K562 (cell line): Measurements from ENCODE around the gene CDCP1. TPM values are rescaled to one million over a fixed set of nuclear protein-coding genes. Genes with fewer than 3 reads are reported as not detected.

ENCODE experiments used
- ATF1 ChIP-seq, 2 experiments: fragments of 450-650 bp in 1 of 2; IDR thresholded peaks; 2 replicates each; pipeline ENCODE4 v1.6.1; 2016; ENCODE audit warnings: missing compliant biosample characterization in 1 of 2, missing genetic modification characterization in 1 of 2
- BHLHE40 ChIP-seq: IDR thresholded peaks from 2 replicates; pipeline ENCODE4 v1.6.1; 2011; ENCODE audit warnings: low read length, improper control_type of control experiment
- CEBPG ChIP-seq, 3 experiments: fragments of 200-800 bp in 1 of 3; sonication (Bioruptor generic) in 1 of 3; sonication (generic) in 1 of 3; formaldehyde crosslinking in 1 of 3; IDR thresholded peaks in 2 of 3; conservative IDR thresholded peaks in 1 of 3; 2 replicates each; pipeline versions ENCODE4 v1.6.1 to v1.8.0; 2016 to 2022; ENCODE audit warnings: missing compliant biosample characterization in 2 of 3, missing genetic modification characterization in 2 of 3, mild to moderate bottlenecking in 1 of 3, missing genetic modification reagents in 1 of 3
- CREBBP ChIP-seq: IDR thresholded peaks from one replicate; pipeline ENCODE4 v1.6.1; 2012; ENCODE audit warnings: low read depth, mild to moderate bottlenecking, control low read depth, inconsistent platforms, low read length
- ESRRB ChIP-seq: fragments of 250-450 bp; sonication (Bioruptor Pico); IDR thresholded peaks from 2 replicates; pipeline ENCODE4 v1.5.0; 2020; ENCODE audit warnings: mild to moderate bottlenecking, moderate library complexity, borderline replicate concordance
- KLF1 ChIP-seq: fragments of 450-650 bp; IDR thresholded peaks from 2 replicates; pipeline ENCODE4 v1.6.1; 2016; ENCODE audit warnings: missing genetic modification characterization, missing compliant biosample characterization
- KLF13 ChIP-seq: fragments of 450-650 bp; IDR thresholded peaks from 2 replicates; pipeline ENCODE4 v1.6.1; 2016; ENCODE audit warnings: missing genetic modification characterization, low read depth, mild to moderate bottlenecking, missing compliant biosample characterization, moderate library complexity, borderline replicate concordance
- MECOM ChIP-seq: fragments of 250-450 bp; sonication (Bioruptor Pico); IDR thresholded peaks from 2 replicates; pipeline ENCODE4 v1.8.0; 2022; ENCODE audit warnings: inconsistent platforms
- MTA2 ChIP-seq: fragments of 450-650 bp; IDR thresholded peaks from 2 replicates; pipeline ENCODE4 v1.6.1; 2016; ENCODE audit warnings: low read depth
- PHF20 ChIP-seq: fragments of 450-650 bp; IDR thresholded peaks from 2 replicates; pipeline ENCODE4 v1.6.1; 2018; ENCODE audit not compliant: partially characterized antibody
- POLR2G ChIP-seq: fragments of 200-400 bp; formaldehyde crosslinking; IDR thresholded peaks from 2 replicates; pipeline ENCODE4 v1.6.1; 2017; ENCODE audit warnings: low read depth, mild to moderate bottlenecking, antibody characterized with exemption, low read length, moderate library complexity
- POU5F1 ChIP-seq: fragments of 150-350 bp; IDR thresholded peaks from 2 replicates; pipeline ENCODE4 v1.6.1; 2014; ENCODE audit warnings: borderline replicate concordance, low read length, low read depth, mild to moderate bottlenecking; ENCODE audit not compliant: partially characterized antibody
- RBM14 ChIP-seq: fragments of 200-400 bp; formaldehyde crosslinking; IDR thresholded peaks from 2 replicates; pipeline ENCODE4 v1.6.1; 2018; ENCODE audit warnings: low read depth, mild to moderate bottlenecking, low read length, moderate library complexity, borderline replicate concordance; ENCODE audit not compliant: insufficient read depth
- SMARCA4 ChIP-seq: fragments of 450-650 bp; IDR thresholded peaks from 2 replicates; pipeline ENCODE4 v1.6.1; 2016
- SRF ChIP-seq, 2 experiments: fragments of 250-450, 450-650 bp in 1 of 2; sonication (Bioruptor Pico) in 1 of 2; sonication (generic) in 1 of 2; formaldehyde crosslinking; IDR thresholded peaks; 2 replicates each; pipeline versions ENCODE4 v1.5.0 to v1.5.1; 2020 to 2022; ENCODE audit warnings: mild to moderate bottlenecking in 1 of 2, missing genetic modification reagents in 1 of 2
- TEAD2 ChIP-seq: fragments of 450-650 bp; IDR thresholded peaks from 2 replicates; pipeline ENCODE4 v1.6.1; 2016; ENCODE audit warnings: missing genetic modification characterization, control low read depth, missing compliant biosample characterization
- ZC3H4 ChIP-seq: sonication (generic); formaldehyde crosslinking; IDR thresholded peaks from 2 replicates; pipeline ENCODE4 v1.9.0; 2021; ENCODE audit warnings: missing genetic modification reagents, borderline replicate concordance
- ZNF274 ChIP-seq: IDR thresholded peaks from 2 replicates; pipeline ENCODE4 v1.6.1; 2011; ENCODE audit warnings: low read depth, mild to moderate bottlenecking, low read length, moderate library complexity, borderline replicate concordance
- ZNF3 ChIP-seq: fragments of 250-450 bp; sonication (Bioruptor Pico); IDR thresholded peaks from 2 replicates; pipeline ENCODE4 v1.5.0; 2021; ENCODE audit warnings: mild to moderate bottlenecking, moderate library complexity
- ZNF316 ChIP-seq: fragments of 450-650 bp; IDR thresholded peaks from 2 replicates; pipeline ENCODE4 v1.6.1; 2016
- ZNF511 ChIP-seq: sonication (generic); formaldehyde crosslinking; IDR thresholded peaks from 2 replicates; pipeline ENCODE4 v1.8.0; 2022; ENCODE audit warnings: mild to moderate bottlenecking, missing genetic modification reagents
- ZNF589 ChIP-seq: fragments of 200-800 bp; sonication (Bioruptor generic); IDR thresholded peaks from 2 replicates; pipeline ENCODE4 v1.6.1; 2016; ENCODE audit warnings: low read depth, missing genetic modification characterization, missing compliant biosample characterization
- polyA plus RNA-seq, 8 experiments: library from polyadenylated mRNA; depleted of rRNA in 4 of 8; stranded (reverse) in 5 of 8; unstranded in 3 of 8; fragments of >200 nt; fragmentation: Nextera tagmentation in 2 of 8; fragmentation: Illumina TruSeq in 1 of 8; extraction: Ambion mirVana in 2 of 8; extraction: Trizol in 1 of 8; gene quantifications; 2 replicates each; pipeline versions ENCODE4 v1.2.1 to v1.2.3, GENCODE V29; 2011 to 2014; ENCODE audit warnings: inconsistent platforms in 1 of 8, missing spikeins in 1 of 8
- total RNA-seq, 7 experiments: library from RNA; depleted of rRNA in 6 of 7; stranded (reverse); fragments of >200 nt in 6 of 7; fragmentation: Illumina TruSeq in 2 of 7; extraction: Trizol in 2 of 7; gene quantifications; 2 replicates each; pipeline versions ENCODE4 v1.2.1 to v1.2.3, GENCODE V29; 2011 to 2021; ENCODE audit warnings: low replicate concordance in 1 of 7
- TF ChIP-seq, protein P1 (sequence below): sonication (generic); formaldehyde crosslinking; IDR thresholded peaks from 2 replicates; pipeline ENCODE4 v1.8.1; 2023; ENCODE audit warnings: mild to moderate bottlenecking, missing genetic modification reagents

Gene CDCP1
- total and polyA plus RNA-seq, 9 of the 15 experiments (the other 6 are each of a cell fraction or from before 2014, with no cell fraction given) = 3.9 to 16.4 (median 5.2) TPM

GRCh38 chr3:45054196-45054857 is 91.9 kb downstream of the CDCP1 start (continued):
- peak in 1 of 2 experiments; percentile 83; a peak in 3 of 4 replicates for TF ChIP-seq SRF (CRISPR knock-in tag; IDR thresholded peaks at IDR 0.05)
- TF ChIP-seq RBM14 = no peak
- peak; percentile 99 for TF ChIP-seq ZNF589
- TF ChIP-seq, protein P1, sequence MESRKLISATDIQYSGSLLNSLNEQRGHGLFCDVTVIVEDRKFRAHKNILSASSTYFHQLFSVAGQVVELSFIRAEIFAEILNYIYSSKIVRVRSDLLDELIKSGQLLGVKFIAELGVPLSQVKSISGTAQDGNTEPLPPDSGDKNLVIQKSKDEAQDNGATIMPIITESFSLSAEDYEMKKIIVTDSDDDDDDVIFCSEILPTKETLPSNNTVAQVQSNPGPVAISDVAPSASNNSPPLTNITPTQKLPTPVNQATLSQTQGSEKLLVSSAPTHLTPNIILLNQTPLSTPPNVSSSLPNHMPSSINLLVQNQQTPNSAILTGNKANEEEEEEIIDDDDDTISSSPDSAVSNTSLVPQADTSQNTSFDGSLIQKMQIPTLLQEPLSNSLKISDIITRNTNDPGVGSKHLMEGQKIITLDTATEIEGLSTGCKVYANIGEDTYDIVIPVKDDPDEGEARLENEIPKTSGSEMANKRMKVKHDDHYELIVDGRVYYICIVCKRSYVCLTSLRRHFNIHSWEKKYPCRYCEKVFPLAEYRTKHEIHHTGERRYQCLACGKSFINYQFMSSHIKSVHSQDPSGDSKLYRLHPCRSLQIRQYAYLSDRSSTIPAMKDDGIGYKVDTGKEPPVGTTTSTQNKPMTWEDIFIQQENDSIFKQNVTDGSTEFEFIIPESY = no peak
- no peak for TF ChIP-seq ESRRB (CRISPR knock-in tag)
- TF ChIP-seq MECOM (CRISPR knock-in tag) = peak; percentile 94
- TF ChIP-seq BHLHE40 = no peak
- no peak for TF ChIP-seq CEBPG (CRISPR knock-in tag; IDR thresholded peaks at IDR 0.05)
- peak in 1 of 2 experiments; percentile 41; a peak in 2 of 4 replicates for TF ChIP-seq CEBPG (tag; conservative IDR thresholded peaks at IDR 0.05 in 1 of 2, IDR thresholded peaks at IDR 0.05 in 1 of 2)
- TF ChIP-seq POLR2G = no peak
- TF ChIP-seq ZNF3 (CRISPR knock-in tag) = no peak
- no peak for TF ChIP-seq ZNF316
- no peak for TF ChIP-seq ZNF274
- peak; percentile 87 for TF ChIP-seq KLF13 (tag)
- TF ChIP-seq SMARCA4 = 0 out of 2 replicates have a peak, but pooled peaks have one; percentile 8
- no peak for TF ChIP-seq MTA2
- no peak for TF ChIP-seq ATF1 (CRISPR knock-in tag; IDR thresholded peaks at IDR 0.05)
- peak; percentile 60; the same call in 1 of the 2 replicates for TF ChIP-seq ATF1 (tag; IDR thresholded peaks at IDR 0.05)
- TF ChIP-seq CREBBP = no peak
- TF ChIP-seq ZC3H4 (CRISPR knock-in tag) = no peak
- no peak for TF ChIP-seq ZNF511 (CRISPR knock-in tag)
- peak; percentile 56; the same call in 1 of the 2 replicates for TF ChIP-seq KLF1 (tag)
- no peak for TF ChIP-seq POU5F1
- peak; percentile 93 for TF ChIP-seq TEAD2 (tag)
- TF ChIP-seq PHF20 = no peak
